Common myeloid progenitor, CD34-positive (primary cell): ENCODE measurements around the gene ABI3BP.

Source experiments
- CTCF ChIA-PET: fragments of 350-600 bp; sonication (Branson Sonifier 250); formaldehyde crosslinking; loops from one replicate; lab custom pipeline; 2021; ENCODE audit warnings: antibody characterized with exemption; lab: Charles Lee
- POLR2A ChIA-PET: fragments of 350-600 bp; sonication (Branson Sonifier 250); formaldehyde crosslinking; loops from one replicate; lab custom pipeline; 2021; ENCODE audit warnings: antibody characterized with exemption; lab: Charles Lee
- DNase-seq, 3 donors: peaks; one replicate each; pipeline versions ENCODE4 v3.0.0 to v3.0.0-alpha.2; 2013
- H3K27ac ChIP-seq, 2 experiments: 1 replicate in 1 of 2; 2 replicates in 1 of 2; pipeline ENCODE4 v1.7.0; 2013; ENCODE audit warnings: inconsistent platforms in 2 of 2, low read length in 2 of 2, mild to moderate bottlenecking in 2 of 2, low read depth in 1 of 2, moderate library complexity in 1 of 2; ENCODE audit not compliant: severe bottlenecking in 2 of 2, insufficient read depth in 1 of 2, poor library complexity in 1 of 2
- H3K27me3 ChIP-seq, 5 experiments: replicated peaks in 2 of 5; 1 replicate in 3 of 5; 2 replicates in 2 of 5; pipeline versions ENCODE4 v1.6.1 to v1.7.0; 2013; ENCODE audit warnings: low read length in 4 of 5, mild to moderate bottlenecking in 2 of 5, moderate library complexity in 2 of 5, inconsistent platforms in 1 of 5; ENCODE audit not compliant: insufficient read depth in 5 of 5, control insufficient read depth in 4 of 5
- H3K36me3 ChIP-seq, 4 experiments: 1 replicate in 2 of 4; 2 replicates in 2 of 4; pipeline versions ENCODE4 v1.6.1 to v1.7.0; 2013; ENCODE audit warnings: low read length in 3 of 4, control low read depth in 1 of 4, mild to moderate bottlenecking in 1 of 4; ENCODE audit not compliant: control insufficient read depth in 4 of 4, insufficient read depth in 4 of 4
- H3K4me1 ChIP-seq, 4 experiments: 1 replicate in 3 of 4; 2 replicates in 1 of 4; pipeline versions ENCODE4 v1.6.1 to v1.7.1; 2013; ENCODE audit warnings: low read length in 3 of 4, mild to moderate bottlenecking in 3 of 4, control low read depth in 1 of 4, inconsistent platforms in 1 of 4, moderate library complexity in 1 of 4; ENCODE audit not compliant: control insufficient read depth in 4 of 4, insufficient read depth in 4 of 4; ENCODE audit errors: control extremely low read depth in 1 of 4
- H3K4me3 ChIP-seq, 7 experiments: 1 replicate in 4 of 7; 2 replicates in 3 of 7; pipeline versions ENCODE4 v1.5.1 to v1.7.0; 2013; ENCODE audit warnings: mild to moderate bottlenecking in 7 of 7, low read length in 6 of 7, moderate library complexity in 6 of 7, inconsistent platforms in 2 of 7, low read depth in 2 of 7, control low read depth in 1 of 7; ENCODE audit not compliant: insufficient read depth in 4 of 7, control insufficient read depth in 1 of 7; ENCODE audit errors: extremely low read depth in 1 of 7
- H3K9me3 ChIP-seq, 5 experiments: 1 replicate in 4 of 5; 2 replicates in 1 of 5; pipeline versions ENCODE4 v1.6.1 to v1.7.1; 2013; ENCODE audit warnings: low read length in 4 of 5, mild to moderate bottlenecking in 2 of 5, inconsistent platforms in 1 of 5, low read depth in 1 of 5, moderate library complexity in 1 of 5; ENCODE audit not compliant: control insufficient read depth in 4 of 5, insufficient read depth in 2 of 5; ENCODE audit errors: control extremely low read depth in 1 of 5
- WGBS: methylation state at CpG from one replicate; pipeline ENCODE4 v1.1.5; 2013; ENCODE audit not compliant: insufficient coverage; 5-methylcytosine and 5-hydroxymethylcytosine counted together

Gene ABI3BP

DNA sequence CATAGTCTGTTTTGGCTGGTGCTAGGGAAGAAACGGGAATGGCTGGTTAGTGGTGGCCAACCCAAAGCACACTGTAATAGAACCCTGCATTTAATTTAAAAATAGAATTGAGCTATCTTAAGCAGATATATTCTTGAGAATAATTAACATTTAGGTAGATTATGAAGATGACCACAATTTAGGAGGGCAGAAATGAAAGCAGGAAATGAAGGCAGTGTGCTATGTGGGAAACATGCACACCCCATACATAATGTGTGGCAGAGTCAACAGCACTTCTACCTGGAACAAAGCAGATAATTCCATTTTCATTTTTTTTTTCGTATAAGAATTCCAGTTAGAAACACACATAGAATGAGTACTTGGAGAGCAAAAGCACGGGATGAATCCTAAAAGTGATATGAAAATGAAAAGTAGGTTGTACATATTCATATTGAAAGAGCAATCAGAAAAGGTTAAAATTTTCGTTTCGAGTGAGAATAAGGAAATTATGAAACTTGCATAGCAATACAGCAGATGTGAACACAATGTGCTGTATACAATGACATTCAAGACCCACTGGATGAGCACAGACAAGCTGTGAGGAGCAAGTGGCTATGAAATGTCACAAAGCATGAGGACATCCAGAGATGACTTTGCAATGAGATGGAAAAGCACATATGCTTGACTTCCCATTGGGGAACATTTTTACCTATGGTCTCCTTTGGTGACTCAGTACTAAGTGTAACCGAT is 181.3 kb downstream of the ABI3BP start:
- no peaks in the 10 kb centered on the region for H3K27me3 ChIP-seq
- CTCF ChIA-PET: interaction anchor here (0.5 to 1.1 kb wide), 2 partner anchors 35 to 41 kb away, joined by 3 read pairs; no protein-coding TSS in a partner anchor
- H3K4me1 ChIP-seq: no peaks in the 10 kb centered on the region
- no peaks in the 10 kb centered on the region for H3K9me3 ChIP-seq
- 100% methylated on average over 3 of the region's 6 CpGs for WGBS
- H3K36me3 ChIP-seq: no peaks in the 10 kb centered on the region
- H3K4me3 ChIP-seq: no peak overlapping the region
- POLR2A ChIA-PET: no interaction called here
- no peak for DNase-seq
- no peak overlapping the region for H3K27ac ChIP-seq

DNA sequence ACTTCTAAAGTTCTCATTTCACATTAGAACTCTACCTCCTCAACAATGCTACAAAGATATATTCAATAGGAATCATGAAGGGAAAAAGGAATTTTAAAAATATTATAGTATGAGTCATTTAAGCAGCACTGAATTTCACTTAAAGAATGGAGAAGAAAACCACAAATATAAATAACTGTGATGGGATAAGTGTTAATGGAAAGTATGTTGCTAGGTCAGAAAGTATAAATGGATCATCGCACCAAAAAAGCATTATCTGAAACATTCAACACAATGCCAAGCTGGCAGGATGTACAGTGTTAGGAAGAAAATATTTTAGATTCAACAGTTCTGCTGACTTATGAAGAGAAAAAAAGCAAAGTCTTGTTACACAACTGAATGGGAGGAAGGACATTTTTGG is 182.6 kb downstream of the ABI3BP start:
- ChIA-PET CTCF (no interaction called here), POLR2A (no interaction called here)
- no peak overlapping the region for H3K27ac ChIP-seq
- H3K36me3 ChIP-seq: no peaks in the 10 kb centered on the region
- no peak overlapping the region for H3K4me3 ChIP-seq
- H3K4me1 ChIP-seq: no peaks in the 10 kb centered on the region
- no CpG with 5 or more reads among the region's 1 CpG for WGBS
- no peak for DNase-seq
- no peaks in the 10 kb centered on the region for H3K9me3 ChIP-seq
- H3K27me3 ChIP-seq: no peaks in the 10 kb centered on the region

DNA sequence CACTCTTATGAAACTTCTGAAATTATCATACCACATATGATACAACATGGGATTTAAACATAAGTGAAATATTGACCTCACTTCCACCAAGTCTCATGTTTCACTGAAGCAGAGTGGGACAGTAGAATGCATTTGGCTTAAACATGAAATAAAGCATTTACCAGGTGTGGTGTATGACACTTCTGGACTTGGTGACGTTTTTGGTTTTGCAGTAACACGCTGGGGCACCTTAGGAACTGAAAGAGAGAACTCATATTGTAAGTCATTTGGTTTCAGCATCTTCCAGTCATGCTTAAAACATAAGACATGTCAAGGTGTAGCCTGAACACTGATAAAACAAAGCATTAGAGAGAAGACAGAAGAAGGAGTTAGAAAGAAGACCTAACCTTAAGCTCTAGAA is 188.6 kb downstream of the ABI3BP start:
- CTCF ChIA-PET: interaction anchor here (1.1 kb wide), 1 partner anchor 8 kb away, joined by 5 read pairs; no protein-coding TSS in a partner anchor
- Histone ChIP-seq H3K27me3 (no peaks in the 10 kb centered on the region), H3K36me3 (no peaks in the 10 kb centered on the region), H3K27ac (no peak overlapping the region), H3K4me1 (no peaks in the 10 kb centered on the region), H3K4me3 (no peak overlapping the region), H3K9me3 (peaks cover 0 to 2% (median 0%) of the 10 kb centered on the region in 5 experiments)
- POLR2A ChIA-PET: no interaction called here
- no peak for DNase-seq
- WGBS: 95% methylated on average over 2 of the region's 2 CpGs

DNA sequence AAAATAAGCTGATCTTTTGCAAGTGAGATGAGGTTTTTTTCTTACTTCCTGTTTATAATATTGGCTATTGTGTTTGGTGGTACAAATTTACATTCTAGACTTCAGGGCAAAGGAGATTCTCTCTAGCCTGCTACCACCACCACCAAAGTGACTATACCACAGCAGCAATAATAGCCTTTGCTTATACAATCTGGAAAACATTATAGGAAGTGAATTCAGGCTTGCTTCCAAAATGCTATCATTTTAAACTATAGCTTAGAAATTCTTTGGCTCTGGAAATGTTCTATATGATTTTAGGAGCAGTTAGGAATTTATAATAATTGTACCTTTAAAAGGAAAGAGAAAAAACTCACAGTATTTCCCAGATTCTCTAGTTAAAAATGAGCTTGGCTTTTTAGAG is 189.5 kb downstream of the ABI3BP start:
- H3K4me3 ChIP-seq: no peak overlapping the region
- H3K9me3 ChIP-seq: peaks cover 0 to 2% (median 0%) of the 10 kb centered on the region in 5 experiments
- H3K36me3 ChIP-seq: no peaks in the 10 kb centered on the region
- DNase-seq: no peak
- no peak overlapping the region for H3K27ac ChIP-seq
- H3K27me3 ChIP-seq: no peaks in the 10 kb centered on the region
- CTCF ChIA-PET: interaction anchor here (1.0 kb wide), 1 partner anchor 26 kb away, joined by 3 read pairs; no protein-coding TSS in a partner anchor
- POLR2A ChIA-PET: no interaction called here
- H3K4me1 ChIP-seq: no peaks in the 10 kb centered on the region

DNA sequence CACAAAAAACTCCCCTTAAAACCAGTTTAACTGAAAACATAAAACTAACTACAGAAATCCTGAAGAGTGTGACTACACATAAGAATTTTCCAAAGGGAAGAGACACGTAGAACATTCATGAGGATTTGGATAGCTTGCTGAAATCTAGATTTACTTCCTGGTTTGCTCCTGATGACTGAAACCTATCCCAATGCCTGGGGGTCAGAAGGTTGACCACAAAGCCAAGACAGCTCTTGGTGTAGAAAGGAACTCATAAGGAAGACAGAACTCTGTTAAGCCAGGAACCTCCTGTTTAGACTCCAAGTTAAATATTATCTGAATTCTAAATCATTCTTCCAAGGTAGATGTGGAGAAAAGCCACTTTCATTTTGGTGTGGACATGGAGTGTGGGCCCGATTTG is 191.1 kb downstream of the ABI3BP start:
- CTCF ChIA-PET: no interaction called here
- Histone ChIP-seq H3K9me3 (peaks cover 0 to 2% (median 0%) of the 10 kb centered on the region in 5 experiments), H3K4me3 (no peak overlapping the region), H3K36me3 (no peaks in the 10 kb centered on the region), H3K27me3 (no peaks in the 10 kb centered on the region), H3K27ac (no peak overlapping the region), H3K4me1 (no peaks in the 10 kb centered on the region)
- no peak for DNase-seq
- 83% methylated on average over 1 of the region's 2 CpGs for WGBS
- POLR2A ChIA-PET: no interaction called here

DNA sequence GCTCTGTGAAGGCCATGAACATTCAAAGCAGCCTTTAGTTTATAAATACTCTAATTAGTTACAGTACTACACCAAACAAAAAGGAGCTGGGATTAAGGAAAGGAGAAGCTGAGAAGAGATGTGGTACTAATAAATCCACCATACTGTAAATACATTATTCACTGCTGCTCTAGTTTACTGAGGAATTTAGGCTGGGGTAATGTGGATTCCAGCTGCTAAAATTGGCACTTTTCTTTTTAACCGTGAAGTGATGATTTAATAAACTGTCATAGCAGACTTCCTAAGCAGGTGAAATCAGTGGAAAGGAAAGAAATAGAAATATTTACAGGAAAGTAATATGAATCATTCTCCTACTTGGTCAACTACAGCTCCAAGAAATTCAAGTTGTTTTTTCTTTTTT is 195.2 kb downstream of the ABI3BP start:
- Histone ChIP-seq H3K27ac (no peak overlapping the region), H3K36me3 (no peaks in the 10 kb centered on the region), H3K27me3 (no peaks in the 10 kb centered on the region), H3K4me3 (no peak overlapping the region), H3K9me3 (no peaks in the 10 kb centered on the region), H3K4me1 (peaks cover 0 to 3% (median 0%) of the 10 kb centered on the region in 4 experiments)
- DNase-seq: no peak
- WGBS: 40% methylated on average over 1 of the region's 1 CpG
- ChIA-PET CTCF (interaction anchor here (0.7 to 2.0 kb wide), 4 partner anchors 9 to 90 kb away, joined by 3 to 4 read pairs (median 3); no protein-coding TSS in a partner anchor), POLR2A (interaction anchor here (0.7 kb wide), 1 partner anchor 8 kb away, joined by 4 read pairs; no protein-coding TSS in a partner anchor)

DNA sequence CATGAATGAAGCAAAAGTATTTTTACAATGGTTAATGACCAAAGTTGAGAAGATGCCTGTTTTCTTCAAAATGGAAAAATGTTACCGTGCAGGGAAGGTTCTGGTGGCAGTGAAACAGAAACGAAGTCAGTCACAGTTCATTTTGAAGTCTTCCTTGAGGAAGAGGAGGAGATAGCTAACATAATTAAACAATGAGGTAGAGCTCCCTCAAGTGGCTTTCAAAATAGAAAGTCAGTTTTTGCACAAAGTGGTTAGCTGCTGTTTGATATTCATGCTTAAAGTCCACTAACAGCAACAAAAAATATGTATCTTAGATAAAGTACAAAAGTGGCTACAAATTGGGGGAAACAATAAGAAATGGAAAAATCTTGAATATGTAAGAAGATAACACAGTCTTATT is 196.7 kb downstream of the ABI3BP start:
- peak; percentile 28 to 35 (median 33) for DNase-seq
- CTCF ChIA-PET: interaction anchor here (0.6 to 2.0 kb wide), 11 partner anchors 9 to 725 kb away, joined by 3 to 7 read pairs (median 3); no protein-coding TSS in a partner anchor

More for the DNA sequence above, 196.7 kb downstream of the ABI3BP start:
- Histone ChIP-seq H3K4me1 (peaks cover 0 to 3% (median 1%) of the 10 kb centered on the region in 4 experiments), H3K27me3 (no peaks in the 10 kb centered on the region), H3K4me3 (peak overlapping the region in 1 of 7 experiments; percentile 63), H3K9me3 (no peaks in the 10 kb centered on the region), H3K36me3 (no peaks in the 10 kb centered on the region), H3K27ac (no peak overlapping the region)
- POLR2A ChIA-PET: interaction anchor here (0.6 kb wide), 1 partner anchor 332 kb away, joined by 3 read pairs; no protein-coding TSS in a partner anchor
- 5% methylated on average over 2 of the region's 2 CpGs for WGBS
